GM18519 (cell line): ENCODE results near the gene NRBF2.
"Not testable (repeated sequence)": the region's sequence is repeated elsewhere in the genome, so short reads cannot be mapped to it uniquely, and the experiment has no call there.

Experiments used
- ATAC-seq: cut with Tn5 transposase; IDR thresholded peaks from one replicate; pipeline ENCODE4 v1.9.1; 2021; ENCODE audit warnings: mild to moderate bottlenecking, moderate library complexity; ENCODE audit not compliant: unreplicated experiment, low FRiP score

The NRBF2 gene

DNA sequence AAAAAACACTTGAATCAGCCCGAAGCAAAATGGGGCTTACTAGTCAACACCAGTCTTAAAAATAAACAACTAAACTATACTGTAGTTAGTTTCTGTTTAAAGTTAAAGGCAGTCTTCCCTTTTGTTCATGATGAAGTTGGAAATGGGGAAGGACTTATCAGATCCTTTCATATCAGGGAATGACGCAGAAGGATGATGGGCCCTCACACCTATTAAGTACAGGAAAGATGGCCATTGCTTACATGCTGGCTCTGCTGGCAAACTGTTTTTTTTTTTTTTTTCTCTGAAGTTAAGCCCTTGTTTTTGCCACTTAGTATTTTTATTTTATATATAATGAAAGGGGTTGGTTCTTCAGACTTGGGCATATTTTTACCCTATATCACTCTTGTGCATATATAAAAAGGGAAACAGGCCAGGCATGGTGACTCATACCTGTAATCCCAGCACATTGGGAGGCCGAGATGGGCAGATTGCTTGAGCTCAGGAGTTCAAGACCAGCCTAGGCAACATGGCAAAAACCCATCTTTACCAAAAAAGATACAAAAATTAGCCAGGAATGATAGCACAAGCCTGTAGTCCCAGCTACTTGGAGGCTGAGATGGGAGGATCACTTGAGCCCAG, 16.6 kb upstream of the NRBF2 start:
- no peak for ATAC-seq

DNA sequence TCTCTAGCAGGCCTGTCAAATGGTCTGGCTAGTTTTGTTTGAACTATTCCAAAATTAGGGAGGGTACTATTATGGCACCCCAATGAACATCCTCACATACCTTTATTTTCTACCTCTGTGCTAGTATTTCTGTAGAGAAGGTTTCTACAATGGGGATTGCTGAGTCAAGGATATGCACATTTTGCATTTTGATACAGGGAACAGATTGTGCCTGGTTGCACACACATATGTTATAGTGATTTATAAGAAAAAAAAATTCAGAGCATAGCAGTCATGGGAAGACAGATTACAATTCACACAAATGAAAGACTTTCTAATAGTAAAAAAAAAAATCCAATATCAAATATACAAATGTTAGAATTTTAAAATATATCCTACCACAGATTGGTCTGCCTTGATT, 14.1 kb upstream of the NRBF2 start:
- no peak for ATAC-seq

DNA sequence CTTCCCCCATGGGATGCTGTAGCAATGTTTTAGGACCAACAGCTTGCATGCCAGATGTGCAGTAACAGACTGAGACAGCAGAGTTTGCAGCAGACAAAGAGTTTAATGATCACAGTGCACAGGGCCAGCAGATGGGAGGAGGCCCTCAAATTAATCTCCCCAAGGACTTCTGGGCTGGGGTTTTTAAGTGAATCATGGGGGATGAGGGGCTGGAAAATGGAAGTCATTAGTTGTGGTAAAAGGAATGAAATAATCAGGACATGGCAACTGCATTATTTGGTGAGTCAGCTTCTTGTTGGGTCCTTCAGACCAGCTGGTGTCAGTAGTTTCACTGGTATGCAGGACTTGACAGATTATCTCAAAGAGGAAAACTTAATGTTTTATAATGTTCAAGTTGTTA, 12.6 kb upstream of the NRBF2 start:
- no peak for ATAC-seq

DNA sequence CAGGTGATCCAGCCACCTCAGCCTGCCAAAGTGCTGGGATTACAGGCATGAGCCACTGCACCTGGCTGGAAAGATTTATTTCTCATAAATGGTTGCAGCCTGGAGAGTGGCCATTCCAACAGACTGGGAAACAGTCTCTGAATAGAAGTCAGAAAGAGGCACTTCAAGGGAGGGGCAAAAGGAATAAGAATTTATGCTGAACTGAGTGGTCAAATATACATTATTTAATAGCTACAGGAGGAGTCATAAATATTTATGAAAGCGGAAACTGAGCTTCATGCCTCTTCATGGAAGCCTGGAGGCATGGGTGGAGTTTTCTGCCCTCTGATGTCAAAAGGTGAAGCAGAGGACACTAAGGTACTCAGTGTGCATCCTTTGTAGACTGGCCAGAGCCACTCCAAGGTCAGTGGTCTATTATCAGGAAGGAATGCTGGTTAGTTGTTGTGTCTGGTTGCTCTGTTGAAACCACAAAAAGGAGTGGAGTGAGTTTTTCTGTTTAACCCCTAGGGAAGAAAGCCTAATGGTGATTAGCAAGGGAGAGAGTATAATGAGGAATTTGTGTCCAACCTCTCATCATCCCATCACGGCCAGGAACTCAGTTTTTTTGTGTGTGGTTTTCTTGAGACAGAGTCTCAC, 9.3 kb upstream of the NRBF2 start:
- ATAC-seq = no peak

DNA sequence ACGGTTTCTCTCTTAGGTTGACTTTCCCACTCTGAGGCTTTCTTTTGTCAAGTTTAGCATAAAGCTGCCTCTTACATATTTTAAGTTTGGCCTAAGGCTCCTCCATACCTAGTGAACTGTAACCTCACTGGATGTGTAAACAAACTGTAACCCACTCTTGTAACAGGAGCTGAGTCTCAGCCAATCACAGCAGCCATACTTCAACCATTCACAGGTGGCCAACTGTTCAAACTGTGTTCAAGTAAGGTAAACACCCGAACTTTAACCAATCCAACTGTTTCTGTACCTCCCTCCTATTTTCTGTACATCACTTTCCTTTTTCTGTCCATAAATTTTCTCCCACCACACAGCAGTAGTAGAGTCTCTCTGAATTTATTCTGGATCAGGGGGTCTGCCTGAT, 7.7 kb upstream of the NRBF2 start:
- no peak for ATAC-seq

DNA sequence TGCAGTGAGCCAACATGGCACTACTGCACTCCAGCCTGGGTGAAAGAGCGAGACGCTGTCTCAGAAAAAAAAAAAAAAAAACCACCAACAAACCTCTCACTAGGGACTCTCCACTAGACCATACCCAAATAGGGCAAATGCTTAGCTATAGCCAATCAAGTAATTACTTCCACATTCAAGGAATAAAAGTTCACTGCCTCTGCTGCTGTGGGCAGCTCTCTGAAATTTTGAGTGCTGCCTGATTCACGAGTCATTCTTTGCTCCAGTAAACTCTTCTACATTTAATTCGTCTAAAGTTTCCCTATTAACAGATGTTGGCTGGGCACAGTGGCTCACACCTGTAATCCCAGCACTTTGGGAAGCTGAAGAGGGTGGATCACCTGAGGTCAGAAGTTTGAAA, 4.7 kb upstream of the NRBF2 start:
- no peak for ATAC-seq

DNA sequence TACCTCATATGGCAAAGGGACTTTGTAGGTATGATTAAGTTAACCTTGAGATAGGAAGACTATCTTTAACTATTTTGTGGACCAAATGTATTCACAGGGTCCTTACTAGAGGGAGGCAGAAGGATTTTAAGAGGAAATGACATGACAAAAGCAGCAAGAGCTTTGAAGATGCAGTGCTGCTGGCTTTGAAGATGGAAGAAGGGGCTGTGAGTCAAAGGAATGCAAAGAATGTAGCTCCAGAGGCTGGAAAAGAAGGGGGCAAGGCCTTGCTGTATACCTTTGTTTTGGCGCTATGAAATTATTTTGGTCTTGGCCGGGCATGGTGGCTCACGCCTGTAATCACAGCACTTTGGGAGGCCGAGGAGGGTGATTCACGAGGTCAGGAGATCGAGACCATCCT, 3.2 kb upstream of the NRBF2 start:
- ATAC-seq = no peak

DNA sequence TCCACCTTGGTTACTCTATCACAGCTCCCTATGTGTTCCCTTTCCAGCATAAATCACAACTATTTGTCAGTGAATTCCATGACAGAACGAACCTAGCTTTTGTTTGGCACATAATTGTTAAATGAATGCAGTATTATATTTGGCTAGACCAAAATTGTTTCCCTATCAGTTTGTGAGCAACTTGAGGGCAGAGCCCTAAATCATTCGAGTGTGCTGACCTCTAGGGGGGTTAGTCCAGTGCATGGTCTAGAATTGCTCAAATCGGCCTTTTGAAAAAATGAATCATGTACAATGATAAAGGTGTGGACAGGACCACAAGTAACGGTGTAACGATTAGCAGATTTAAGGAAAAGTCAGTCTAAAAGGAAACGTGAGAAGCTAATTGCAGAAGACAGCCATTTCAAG, 475 bp upstream of the NRBF2 start:
- ATAC-seq = no peak

DNA sequence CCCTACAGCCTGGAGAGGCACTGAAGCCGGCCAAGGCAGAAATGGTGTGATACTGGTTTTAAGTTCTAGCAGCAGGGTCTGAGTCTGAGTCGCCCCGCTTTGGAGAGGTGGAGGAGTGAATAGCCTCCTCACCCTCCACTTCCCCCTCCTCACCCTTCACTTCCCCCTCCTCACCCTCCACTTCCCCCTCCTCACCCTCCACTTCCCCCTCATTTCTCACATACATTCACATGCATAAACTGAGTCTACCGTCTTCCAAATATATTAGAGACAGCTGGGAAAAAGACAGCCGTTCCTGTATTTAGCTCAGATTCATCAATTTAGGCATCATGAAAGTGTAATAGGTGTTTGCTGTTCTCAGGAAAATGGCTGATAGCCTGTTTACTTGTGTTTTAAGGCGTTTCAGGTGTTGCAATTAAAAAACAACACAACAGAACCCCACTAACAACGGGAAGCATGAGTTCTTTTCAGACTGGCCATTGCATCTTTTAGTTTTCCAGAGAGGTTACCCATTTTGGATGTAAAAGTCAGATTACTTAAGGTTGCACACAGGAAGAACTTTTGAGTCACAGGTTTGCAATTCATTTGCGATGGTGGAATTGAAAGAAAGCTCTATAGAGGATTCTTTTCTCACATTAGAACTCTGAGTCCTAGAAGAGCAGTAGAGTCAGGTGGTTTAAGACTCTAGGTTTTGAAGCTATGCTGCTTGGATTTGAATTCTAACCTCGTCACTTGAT, 861 bp downstream of the NRBF2 start:
- no peak for ATAC-seq

DNA sequence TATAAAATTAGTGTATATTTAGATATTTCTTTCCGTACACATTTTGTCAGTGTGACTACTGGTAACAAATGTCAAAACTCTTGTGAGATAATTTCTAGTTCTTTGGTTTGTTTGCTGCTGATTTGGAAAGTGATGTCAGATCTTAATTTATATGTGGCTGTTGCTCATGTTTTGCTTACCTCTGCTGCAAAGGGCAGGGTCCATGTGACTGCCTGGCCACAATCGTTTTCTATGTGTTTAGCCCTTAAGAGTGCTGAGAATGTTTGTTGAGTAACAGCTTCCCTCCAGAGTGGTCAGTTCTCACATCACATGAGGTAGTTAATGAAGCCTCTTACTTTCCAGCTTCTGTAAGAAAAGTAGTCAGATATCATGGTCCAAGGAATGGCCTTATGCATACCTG, 4.2 kb downstream of the NRBF2 start:
- no peak for ATAC-seq

DNA sequence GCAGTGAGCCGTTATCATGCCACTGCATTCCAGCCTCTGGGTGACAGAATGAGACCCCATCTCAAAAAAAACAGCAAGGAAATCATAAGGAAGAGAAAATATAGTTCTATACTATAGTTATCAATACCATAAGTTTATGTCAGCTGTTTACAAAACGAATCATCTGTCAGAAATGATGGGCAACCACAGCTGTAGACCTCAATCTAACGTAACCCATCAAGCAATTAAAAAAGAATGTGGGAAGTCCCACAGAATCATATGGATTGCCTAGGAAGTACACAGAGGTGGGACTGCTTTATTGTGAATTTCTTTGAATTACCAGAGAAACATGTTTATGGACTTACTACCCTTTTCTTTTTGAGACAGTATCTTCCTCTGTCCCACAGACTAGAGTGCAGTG, 6.9 kb downstream of the NRBF2 start:
- no peak for ATAC-seq

DNA sequence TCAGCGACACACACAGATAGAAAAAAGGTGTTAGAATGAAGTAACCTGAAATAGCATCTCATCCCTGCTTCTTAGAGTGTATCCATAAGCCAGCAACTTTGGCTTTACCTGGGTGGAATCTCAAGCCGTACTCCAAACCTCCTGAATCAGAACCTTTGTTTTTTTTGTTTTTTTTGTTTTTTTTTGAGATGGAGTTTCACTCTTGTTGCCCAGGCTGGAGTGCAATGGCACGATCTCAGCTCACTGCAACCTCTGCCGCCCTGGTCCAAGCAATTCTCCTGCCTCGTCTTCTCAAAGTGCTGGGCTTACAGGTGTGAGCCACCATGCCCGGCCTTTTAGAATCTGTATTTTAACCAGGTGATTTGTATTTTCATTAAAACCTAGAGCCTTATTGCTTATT, 9.0 kb downstream of the NRBF2 start:
- ATAC-seq = no peak

DNA sequence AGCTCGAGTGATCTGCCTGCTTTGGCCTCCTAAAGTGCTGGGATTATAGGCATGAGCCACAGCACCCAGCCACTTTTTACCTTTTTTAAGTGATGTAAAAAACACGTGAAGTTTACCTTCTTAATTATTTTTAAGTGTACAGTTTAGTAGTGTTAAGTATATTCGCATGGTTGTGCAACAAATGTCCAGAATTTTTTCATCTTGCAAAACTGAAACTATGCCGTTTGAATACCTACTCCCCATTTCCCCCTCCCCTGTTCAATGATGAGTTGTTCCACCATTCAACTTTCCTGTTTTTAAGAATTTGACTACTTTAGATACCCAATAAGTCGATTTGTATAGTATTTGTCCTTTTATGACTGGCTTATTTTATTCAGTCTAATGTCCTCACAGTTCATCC, 10.9 kb downstream of the NRBF2 start:
- no peak for ATAC-seq

DNA sequence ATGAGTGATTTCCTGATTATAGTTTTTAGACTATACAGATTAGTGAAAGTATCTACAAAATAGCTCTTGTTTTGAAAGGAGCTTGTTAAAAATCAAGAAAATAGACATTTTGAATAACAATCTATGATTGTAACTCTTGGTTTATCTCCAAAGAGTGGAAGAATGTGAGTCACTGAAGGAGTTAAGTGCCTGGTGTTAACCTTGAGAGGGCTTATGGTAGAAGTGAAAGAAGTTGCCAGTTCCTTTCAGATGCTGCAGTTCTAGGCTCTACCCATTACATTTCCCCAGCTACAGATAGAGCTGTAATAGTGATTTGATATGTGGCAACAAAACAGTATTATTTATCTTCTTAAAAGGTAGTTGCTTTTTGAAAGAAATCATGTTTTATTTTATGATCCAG, 12.7 kb downstream of the NRBF2 start:
- no peak for ATAC-seq

DNA sequence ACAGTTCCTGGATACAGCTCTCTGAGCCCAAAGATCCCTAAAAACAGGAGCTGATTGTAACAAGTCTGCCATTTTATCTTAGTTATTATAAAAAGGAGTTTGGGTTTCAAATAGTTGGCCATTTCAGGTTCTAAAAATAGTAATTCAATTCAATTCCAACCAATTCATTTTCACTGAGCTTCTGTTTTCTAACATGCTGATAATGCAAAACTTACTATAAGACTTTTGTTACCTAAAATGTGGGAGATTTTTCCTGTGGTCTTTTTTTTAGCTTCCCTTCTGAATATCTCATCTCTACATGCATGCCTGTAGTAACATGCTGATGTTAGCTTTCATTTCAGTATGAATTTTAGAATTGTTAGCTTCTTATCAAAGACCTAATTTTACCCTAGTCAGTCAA, 13.4 kb downstream of the NRBF2 start:
- ATAC-seq = no peak

DNA sequence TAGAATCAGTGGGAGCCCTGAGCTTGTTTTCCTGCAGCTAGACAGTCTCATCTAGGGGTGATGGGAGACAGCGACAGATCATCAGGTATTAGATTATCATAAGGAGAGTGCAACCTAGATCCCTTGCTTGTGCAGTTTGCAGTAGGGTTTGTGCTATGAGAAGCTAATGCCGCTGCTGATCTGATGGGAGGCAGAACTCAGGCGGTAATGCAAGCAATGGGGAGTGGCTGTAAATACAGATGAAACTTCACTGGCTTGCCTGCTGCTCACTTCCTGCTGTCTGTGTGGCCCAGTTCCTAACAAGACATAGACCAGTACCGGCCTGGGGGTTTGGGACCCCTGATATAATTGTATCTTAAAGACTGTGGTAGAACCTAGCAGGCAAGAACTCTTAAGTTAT, 17.6 kb downstream of the NRBF2 start:
- no peak for ATAC-seq

DNA sequence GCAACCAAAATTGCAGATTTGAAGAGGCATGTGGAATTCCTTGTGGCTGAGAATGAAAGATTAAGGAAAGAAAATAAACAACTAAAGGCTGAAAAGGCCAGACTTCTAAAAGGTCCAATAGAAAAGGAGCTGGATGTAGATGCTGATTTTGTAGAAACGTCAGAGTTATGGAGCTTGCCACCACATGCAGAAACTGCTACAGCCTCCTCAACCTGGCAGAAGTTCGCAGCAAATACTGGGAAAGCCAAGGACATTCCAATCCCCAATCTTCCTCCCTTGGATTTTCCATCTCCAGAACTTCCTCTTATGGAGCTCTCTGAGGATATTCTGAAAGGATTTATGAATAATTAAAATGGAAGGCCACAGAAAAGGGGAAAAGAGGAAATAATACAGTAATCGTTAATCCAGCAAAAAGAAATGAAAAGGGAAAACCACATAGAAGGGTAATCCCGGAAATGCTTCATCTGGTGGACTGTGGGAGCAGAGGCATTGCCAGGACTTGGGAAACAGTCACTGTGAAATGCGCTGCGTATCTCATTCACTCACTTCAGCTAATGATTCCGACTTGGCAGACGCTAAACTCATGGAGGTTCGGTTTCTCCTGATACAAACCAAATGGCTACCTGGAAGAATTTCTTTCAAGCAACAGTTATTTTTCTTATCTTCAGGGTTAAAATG, 20.9 kb downstream of the NRBF2 start:
- not testable (repeated sequence) for ATAC-seq

DNA sequence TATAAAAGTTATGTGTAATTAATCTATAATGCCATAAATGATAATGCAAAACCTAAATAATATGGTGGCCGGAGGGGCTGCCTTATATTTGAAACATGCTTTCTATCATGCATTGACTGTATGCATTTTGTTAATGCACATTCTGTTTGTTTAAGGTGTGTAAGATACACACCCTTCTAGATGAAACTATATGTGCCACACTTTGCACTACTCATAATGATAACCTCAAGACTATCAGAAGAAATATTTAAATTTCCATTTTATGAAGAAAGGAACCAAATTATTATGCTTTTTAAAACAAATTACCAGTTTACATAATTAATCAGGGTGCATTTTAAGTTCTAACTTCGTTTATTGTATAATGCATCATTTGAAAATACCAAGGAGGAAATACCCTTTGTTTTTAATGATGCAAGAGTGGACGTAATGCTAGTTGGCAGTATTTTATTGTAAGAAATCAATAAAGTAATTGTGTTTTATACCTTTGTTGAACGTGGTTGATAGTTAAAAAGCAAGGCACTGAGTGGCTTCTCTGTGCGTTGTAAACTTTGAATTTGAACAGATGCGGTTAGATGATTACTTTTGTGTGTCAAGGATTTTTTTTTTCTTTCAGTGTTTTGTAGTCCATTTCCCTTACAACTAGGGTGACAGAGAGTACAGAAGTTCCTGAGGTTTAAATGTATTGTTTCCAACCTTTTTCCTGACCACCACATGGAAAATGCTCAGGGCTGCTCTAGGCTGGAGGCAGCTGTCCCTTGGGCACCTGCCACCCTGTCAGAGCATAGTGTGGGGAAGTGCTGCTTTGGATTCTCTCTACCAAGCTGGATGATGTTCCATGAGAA, 21.6 kb downstream of the NRBF2 start:
- ATAC-seq = no peak

DNA sequence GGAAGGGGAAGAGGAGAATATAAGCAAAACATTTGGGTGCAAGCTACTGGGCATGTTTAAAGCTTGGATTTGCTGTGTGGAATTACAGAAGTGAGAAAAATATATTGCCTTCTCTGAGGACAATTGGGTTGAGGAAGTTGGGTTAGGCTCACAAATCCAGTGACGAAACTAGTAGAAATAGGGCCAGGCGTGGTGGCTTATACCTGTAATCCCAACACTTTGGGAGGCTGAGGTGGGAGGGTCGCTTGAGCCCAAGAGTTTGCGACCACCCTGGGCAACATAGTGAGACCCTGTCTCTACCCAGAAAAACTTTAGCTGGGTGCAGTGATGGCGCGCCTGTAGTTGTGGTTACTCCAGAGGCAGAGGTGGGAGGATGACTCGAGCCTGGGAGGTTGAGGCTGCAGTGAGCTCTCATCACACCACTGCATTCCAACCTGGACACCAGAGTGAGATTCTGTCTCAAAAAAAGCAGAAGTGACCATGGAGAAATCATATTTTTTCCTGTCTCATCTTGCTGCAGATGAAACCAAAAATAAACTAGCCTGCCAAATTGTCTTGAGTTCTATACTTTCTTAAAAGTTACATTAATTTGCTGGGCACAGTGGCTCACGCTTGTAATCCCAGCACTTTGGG, 22.4 kb downstream of the NRBF2 start:
- no peak for ATAC-seq

DNA sequence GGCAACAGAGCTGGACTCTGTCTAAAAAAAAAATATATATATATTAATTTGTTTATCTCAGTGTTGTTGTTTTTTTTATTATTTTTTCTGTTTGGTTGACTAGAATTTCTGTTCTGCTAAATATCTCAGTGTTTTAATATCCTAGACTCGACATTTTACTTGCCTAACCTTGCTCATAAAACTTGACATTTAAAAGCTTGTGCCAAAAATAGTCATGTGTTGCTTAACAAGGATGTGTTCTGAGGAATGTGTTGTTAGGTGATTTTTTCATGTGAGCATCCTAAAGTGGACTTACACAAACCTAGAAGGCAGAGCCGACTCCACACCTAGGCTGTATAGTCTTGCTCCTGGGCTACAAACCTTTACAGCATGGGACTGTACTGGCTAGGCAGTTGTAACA, 23.1 kb downstream of the NRBF2 start:
- no peak for ATAC-seq
